GM10847 (cell line): ENCODE measurements around the gene CRACR2B.
A peak's percentile ranks its signal among the peaks of the same experiment; 100 is the strongest.

ENCODE experiments used
- POLR2A ChIP-seq: IDR thresholded peaks from 2 replicates; pipeline ENCODE4 v1.6.1; 2011; ENCODE audit not compliant: insufficient read length; ENCODE audit errors: extremely low read depth

CRACR2B gene

DNA sequence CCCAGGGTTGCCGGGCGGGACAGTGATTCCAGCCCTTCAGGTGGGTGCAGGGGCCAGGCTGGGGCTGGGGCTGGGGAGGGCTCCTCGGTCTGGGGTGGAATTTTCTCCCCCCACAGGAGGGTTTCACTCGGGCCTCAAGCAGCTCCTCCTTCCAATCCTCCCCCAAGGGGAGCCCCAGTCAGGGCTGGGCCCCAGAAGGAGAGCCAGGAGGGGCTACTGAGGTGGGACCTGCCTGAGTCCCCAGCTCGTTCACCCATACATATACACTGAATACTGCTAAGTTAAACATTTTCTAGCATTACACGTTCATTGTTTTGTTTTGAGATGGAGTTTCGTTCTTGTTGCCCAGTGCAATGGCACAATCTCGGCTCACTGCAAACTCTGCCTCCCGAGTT lies 1.5 kb upstream of the CRACR2B start:
- TF ChIP-seq POLR2A = no peak

DNA sequence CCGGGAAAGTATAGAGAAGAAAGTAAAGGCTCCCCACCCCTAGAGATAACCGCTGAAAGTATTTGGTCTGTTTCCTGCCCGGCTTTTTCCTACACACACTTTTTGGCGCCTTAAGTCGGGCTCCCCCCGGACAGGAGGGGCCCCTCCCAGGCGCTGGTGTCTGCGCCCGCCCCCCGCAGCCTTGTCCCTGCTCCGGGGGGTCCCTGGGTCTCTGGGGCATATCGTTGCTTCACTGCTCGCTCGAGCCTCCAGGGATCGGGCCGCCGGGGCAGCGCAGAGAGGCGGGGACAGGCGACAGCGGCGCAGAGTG lies 928 bp upstream of the CRACR2B start:
- no peak for TF ChIP-seq POLR2A

DNA sequence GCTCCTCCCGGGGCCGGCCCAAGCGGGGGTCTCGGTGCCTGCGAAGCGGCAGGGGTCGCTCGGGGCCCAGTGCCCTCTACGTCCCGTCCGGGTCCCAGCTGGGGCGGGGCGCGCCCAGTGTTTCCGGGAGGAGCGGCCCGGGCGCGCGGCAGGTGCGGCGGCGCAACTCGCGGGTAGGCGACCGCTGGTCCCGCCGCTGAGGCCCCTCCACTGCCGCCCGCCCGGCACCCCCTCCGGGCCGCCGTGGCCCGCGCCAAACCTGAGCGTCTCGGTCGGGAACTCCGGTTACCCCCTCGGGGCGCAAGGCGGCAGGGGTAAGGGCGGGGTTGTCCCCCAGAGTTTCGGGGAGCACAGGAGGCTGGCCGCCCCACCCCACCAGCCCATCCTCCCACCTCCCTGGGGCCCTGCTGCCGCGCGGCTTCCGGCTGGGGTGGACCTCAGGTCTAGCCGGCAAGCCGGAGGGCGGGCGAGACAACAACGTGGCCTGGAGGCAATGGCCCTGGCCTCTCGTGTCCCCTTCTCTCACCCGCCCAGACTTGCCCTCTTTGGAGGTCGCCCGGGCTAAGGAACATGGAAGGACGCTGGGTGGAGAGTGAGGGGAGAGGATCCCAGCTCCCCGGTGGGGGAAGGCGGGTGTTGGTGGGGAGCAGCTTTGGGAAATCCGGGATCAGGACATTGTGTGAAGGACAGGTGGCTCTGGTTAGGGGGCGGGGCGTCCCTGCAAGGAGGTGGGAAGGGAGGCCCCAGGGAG lies 398 bp upstream of the CRACR2B start:
- no peak for TF ChIP-seq POLR2A

DNA sequence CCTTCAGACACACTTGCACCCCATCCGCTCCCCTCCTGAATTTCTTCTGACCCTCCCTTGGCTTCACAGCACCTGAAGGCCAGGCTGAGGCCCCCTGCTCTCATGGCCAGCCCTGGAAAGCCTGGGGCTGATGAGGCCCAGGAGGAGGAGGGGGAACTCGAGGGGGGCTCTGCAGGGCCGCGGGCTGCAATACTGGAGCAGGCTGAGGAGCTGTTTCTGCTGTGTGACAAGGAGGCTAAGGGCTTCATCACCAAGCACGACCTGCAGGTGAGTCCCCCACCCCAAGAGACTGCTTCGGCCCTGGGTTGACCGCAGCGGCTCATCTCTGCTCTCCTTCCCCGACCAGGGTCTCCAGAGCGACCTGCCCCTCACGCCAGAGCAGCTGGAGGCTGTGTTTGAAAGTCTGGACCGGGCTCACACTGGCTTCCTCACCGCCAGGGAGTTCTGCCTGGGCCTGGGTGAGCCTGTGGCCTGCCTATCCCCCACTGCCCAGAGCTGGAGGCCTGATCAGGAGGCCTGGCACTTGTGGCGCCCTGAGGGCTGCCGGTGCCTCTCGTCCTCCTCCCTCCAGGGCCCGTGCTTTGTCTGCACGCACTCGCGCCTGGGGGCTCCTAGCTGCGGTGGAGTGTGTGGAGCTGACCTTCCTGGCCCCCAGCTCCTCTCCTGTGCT lies 922 bp downstream of the CRACR2B start:
- TF ChIP-seq POLR2A = no peak

DNA sequence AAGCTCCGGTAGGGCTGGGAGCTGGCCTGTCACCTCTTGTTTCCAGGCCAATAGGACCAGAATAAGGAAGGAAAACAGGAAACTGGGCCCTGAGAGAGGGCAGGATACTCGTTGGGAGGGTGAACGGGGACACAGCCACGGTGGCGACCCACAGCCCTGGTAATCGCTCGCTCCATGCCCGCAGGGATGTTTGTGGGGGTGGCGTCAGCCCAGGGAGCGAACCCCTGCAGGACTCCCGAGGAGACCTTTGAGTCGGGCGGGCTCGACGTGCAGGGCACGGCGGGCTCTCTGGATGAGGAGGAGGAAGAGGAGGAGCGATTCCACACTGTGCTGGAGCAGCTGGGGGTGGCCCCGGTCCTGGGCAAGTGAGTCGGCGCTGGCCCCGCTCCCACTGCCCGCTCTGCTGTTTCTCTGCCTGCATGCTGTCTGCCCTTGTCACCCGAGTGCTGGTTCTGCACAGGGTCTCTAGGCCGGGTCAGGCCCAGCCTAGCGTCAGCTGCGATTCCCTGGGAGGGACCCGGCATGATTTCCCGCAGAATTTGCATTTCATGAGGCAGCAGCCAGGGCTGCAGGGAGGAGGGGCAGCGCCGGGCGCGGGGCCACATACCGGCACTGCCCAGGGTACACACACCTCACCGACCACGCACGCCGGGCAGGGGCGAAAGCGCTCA lies 1.6 kb downstream of the CRACR2B start:
- no peak for TF ChIP-seq POLR2A

DNA sequence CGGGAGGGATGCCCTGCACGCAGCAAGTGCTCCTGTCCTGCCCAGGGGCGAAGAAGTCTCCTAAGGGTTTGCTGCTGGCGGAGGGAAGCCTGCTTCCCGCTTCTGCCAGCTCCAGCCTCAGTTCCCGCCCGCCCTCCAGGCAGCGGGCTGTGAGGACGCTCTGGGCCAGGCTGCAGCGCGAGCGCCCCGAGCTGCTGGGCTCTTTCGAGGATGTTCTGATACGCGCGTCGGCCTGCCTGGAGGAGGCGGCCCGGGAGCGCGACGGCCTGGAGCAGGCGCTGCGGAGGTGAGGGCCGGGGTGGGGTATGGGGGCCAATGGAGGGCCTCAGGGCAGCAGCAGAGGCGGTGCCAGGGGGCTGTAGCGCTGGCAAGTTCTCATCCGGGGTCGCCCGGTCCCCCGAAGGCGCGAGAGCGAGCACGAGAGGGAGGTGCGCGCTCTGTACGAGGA lies 2.2 kb downstream of the CRACR2B start:
- TF ChIP-seq POLR2A = no peak

DNA sequence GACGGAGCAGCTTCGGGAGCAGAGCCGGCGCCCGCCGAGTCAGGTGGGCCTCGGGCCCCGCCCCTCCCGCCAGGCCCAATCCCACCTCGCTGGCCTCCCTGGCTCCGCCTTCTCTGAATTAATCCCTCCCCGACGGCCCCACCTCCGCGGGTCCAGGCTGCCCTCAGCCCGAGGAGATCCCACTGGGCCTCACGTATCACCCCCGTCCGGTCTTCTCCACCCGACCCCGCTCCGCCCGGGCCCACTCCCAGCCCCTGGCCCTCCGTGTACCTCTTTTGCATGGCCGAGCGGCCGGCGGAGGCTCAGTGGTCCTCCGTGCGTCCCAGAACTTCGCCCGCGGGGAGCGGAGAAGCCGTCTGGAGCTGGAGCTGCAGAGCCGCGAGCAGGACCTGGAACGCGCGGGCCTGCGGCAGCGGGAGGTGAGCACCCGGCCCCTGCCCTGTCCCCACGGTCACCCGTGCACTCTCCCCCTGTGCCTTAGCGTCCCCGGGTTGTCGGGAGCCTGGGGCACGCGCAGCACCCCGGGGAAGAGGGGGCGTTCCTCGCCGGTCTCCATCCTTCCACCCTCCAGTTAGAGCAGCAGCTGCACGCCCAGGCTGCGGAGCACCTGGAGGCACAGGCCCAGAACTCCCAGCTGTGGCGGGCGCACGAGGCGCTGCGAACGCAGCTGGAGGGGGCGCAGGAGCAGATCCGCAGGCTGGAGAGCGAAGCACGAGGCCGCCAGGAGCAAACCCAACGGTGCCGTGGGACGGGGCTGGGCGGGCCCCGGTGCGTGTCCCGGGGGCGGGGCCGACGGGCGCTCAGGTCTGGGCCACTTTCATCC lies 2.8 kb downstream of the CRACR2B start:
- no peak for TF ChIP-seq POLR2A

DNA sequence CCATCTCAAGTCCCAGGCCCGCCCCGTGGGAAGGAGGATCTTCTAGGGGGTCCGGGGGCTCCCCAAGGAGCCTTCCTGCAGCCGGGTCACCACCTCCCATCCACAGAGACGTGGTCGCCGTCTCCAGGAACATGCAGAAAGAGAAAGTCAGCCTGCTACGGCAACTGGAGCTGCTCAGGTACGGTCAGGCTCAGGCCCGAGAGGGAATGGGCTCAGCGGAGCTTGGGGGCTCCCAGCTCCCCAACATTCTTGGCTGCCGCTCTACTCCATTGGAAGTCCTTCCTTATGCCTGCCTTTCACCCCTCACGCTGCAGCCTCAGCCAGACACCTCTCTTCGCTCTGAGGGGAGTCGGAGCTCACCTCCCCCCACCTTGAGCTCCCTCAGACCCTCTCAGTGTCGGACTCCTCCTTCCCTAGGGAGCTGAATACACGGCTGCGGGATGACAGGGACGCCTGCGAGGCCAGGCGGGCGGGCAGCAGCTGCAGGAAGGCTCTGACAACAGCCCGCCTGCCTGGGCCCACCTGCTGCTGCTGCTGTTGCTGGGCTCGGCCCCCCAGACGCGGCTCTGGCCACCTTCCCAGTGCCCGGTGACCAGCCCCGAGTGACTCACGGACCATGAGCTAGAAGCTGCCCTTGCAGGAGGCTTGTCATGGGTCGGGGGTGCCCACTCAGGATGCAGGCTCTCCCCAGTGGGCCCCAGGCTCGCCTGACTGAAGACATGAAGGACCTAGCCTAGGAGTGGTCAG lies 3.6 kb downstream of the CRACR2B start:
- no peak for TF ChIP-seq POLR2A

DNA sequence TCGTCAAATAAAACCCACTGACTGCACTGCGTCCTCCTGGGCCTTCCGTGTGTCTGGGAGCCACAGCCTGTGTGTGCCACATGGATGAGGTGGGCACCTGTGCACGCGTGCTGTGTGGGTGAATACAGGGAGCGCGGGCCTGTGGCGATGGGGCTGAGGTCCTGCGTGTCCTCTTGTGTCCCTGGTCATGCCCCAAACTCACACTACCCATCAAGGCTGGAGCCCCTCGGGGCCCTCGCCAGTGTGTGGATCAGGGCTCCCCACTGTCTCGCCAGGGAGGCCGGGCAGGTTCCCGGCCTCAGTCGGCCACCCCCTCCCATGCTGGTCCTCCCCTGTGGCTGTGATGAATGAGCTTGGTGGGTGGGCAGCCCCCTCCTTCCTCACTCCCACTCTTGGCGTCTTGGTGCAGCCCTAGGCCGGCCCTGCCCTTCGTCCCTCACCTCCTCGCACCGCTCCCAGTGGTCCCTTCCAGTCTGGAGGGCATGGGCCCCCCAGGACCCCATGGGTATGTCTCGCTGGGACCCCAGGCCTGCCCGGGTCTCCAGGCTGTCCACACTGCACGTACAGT lies 4.3 kb downstream of the CRACR2B start:
- TF ChIP-seq POLR2A = no peak

DNA sequence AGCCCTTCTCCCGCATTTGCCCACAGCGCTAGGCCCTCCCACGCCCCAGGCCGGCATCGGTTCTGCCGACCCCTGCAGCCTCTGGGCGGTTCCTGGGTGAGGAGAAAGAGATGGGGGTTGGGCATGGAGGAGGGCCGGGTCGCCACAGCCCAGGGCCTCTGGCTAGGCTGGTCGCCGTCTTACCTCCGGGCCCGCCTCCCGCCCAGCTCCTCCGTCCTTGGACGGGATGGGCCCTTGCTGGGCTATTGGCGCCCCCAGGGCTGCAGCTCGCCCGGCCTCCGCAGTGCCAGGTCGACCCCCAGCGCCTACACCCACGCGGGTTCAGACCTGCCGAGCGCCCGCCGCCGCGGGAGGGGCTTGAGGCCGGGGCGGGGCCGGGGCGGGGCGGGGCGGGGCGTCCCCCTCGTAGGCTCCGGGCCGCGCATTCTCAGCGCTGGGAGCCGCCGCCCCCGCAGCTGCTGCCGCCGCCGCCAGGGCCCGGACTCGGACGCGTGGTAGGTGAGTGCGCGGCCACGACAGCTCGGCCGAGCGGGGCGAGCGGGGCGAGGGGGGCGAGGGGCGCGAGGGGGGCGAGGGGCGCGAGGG lies 4.9 kb downstream of the CRACR2B start, which contains the start of gene CD151:
CD151 (plus strand) TSS at position 424 of the 585 bp plus-strand sequence. CDS start 3,118 bp downstream, outside the sequence.
- TF ChIP-seq POLR2A = peak; percentile 25

DNA sequence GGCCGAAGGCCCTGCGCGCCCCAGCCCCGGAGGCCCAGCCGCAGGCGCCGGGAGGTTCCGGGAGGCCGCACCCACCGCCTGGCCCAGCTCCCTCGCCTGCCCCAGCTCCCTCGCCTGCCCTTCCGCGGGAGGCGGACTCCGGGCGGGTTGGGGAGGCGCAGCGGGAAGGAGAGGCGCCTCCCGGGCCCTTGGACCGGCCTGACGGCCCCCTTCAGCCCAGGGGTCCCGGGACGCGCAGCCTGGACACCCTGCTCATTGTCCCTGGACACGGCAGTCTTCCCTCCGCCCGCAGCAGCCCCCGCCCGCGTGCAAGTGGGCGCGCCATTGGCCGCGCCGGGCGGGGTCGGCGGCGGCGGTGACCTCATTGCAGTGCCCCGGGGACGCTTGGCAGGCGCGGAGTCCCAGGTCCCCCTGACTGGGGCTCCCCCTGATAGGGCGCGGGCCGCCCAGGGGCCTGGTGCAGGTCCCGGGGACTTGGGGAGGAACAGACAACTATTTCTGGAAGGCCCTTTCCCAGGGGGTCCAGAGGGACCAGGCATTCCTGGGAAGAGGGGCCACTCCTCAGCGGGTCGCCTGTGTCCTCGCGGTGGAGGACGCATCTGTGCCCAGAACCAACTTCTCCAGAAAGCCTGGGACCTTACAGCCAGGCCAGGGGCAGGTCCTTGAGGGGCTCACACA lies 5.5 kb downstream of the CRACR2B start:
- no peak for TF ChIP-seq POLR2A

DNA sequence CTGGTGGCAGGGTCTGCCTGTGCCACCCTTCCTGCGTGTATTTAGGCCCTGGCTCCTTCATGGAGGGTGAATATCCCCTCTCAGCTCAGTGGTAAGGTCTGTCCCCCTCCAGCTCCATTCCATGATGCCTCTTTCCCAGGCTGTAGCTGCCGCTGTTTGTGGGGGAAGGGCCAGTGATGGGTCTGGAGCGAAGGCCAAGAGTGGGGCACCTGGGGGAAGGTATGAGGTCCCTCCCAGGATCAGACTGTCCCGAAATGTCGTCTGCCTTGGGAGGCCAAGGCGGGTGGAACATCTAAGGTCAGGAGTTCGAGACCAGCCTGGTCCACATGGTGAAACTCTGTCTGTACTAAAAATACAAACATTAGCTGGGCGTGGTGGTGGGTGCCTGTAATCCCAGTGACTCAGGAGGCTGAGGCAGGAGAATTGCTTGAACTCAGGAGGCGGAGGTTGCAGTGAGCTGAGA lies 6.2 kb downstream of the CRACR2B start:
- no peak for TF ChIP-seq POLR2A

DNA sequence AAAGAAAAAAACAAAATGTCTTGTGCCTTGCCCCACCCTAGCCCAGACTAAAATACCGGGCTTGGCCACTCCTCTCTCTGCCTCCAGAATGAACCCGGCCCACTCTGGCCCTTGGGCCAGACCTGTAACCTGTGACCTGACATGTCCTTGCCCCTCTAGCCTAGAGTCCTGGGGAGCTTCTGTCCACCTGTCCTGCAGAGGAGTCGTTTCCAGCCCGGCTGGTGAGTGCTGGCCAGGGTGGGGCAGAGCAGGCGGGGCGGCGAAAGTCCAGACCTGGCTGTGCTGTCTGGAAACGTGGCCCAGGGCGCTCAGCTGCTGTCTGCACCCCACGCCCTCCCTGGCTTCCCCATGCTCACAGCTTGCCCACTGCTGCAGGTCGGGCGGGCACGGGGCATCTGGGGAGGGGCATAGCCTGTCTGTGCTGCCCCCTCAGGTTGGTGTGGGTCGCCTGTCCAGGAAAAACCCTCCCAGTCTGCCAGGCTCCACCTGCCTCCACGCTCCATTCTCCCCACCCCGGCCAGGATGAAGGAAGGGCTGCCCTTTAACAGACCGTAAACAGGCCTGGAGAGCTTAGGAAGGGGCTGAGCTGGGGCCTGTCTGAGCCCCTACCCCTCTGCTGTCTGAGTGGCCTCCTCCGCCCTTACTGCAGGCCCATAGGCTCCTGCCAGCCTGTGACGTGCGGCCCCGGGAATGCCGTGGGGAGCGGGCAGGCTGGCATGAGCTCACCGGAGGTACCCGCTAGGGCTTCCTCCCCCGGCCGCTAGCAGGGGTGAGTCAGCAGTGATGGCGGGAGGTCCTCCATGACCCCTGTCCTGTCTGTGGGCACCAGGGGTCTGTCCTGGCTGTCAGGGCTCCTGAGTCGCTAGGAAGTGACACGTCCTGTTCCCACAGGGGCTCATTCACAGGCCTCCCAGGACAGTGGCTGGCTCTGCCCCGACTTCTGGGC lies 6.9 kb downstream of the CRACR2B start:
- TF ChIP-seq POLR2A = no peak

DNA sequence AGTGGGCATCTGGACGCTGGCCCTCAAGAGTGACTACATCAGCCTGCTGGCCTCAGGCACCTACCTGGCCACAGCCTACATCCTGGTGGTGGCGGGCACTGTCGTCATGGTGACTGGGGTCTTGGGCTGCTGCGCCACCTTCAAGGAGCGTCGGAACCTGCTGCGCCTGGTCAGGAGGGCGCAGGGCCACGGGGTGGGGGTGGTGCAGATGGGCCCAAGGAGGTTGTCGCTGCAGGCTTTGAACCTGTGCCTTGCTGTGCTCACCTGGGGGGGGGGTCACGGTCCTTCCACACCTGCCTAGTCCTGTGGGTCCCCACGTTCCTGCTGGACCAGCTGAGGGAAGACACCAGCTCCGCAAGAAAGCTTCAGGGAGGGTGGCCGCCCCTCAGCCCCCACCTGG lies 8.6 kb downstream of the CRACR2B start:
- TF ChIP-seq POLR2A = no peak
